Choroid plexus epithelial cell (primary cell): ENCODE data around the gene ETV6.
A peak's percentile ranks its signal among the peaks of the same experiment; 100 is the strongest.

Experiments used
- DNase-seq: peaks from one replicate; pipeline ENCODE4 v3.0.0-alpha.2; 2010; ENCODE audit warnings: low read depth
- H3K4me3 ChIP-seq: 2 replicates; pipeline ENCODE4 v1.5.1; 2011; ENCODE audit warnings: low read depth, mild to moderate bottlenecking, control low read depth, low read length, moderate library complexity
- CTCF ChIP-seq: conservative IDR thresholded peaks from 2 replicates; pipeline ENCODE4 v1.5.1; 2011; ENCODE audit warnings: low read depth, mild to moderate bottlenecking, control low read depth, inconsistent platforms, low read length, moderate library complexity

The ETV6 gene

GRCh38 chr12:11823043-11823442 is 173.6 kb downstream of the ETV6 start:
- no peak for TF ChIP-seq CTCF
- DNase-seq = peak; percentile 91
- H3K4me3 ChIP-seq = no peak overlapping the region

GRCh38 chr12:11823593-11823992 is 174.1 kb downstream of the ETV6 start:
- no peak for TF ChIP-seq CTCF
- H3K4me3 ChIP-seq = no peak overlapping the region

GRCh38 chr12:11824069-11824468 is 174.6 kb downstream of the ETV6 start:
- DNase-seq = no peak
- TF ChIP-seq CTCF = no peak

More at GRCh38 chr12:11823593-11823992, 174.1 kb downstream of the ETV6 start:
- DNase-seq = no peak

GRCh38 chr12:11824736-11825135 is 175.3 kb downstream of the ETV6 start:
- no peak for DNase-seq
- no peak overlapping the region for H3K4me3 ChIP-seq
- TF ChIP-seq CTCF = no peak

More at GRCh38 chr12:11824069-11824468, 174.6 kb downstream of the ETV6 start:
- no peak overlapping the region for H3K4me3 ChIP-seq

GRCh38 chr12:11825278-11825677 is 175.8 kb downstream of the ETV6 start:
- TF ChIP-seq CTCF = no peak
- no peak for DNase-seq
- H3K4me3 ChIP-seq = no peak overlapping the region

- no peak for TF ChIP-seq CTCF
- no peak overlapping the region for H3K4me3 ChIP-seq
- DNase-seq = no peak
Measured at GRCh38 chr12:11826574-11826973, 177.1 kb downstream of the ETV6 start.

- H3K4me3 ChIP-seq = peak overlapping the region; percentile 9
- TF ChIP-seq CTCF = no peak
- peak; percentile 54 for DNase-seq
Measured at GRCh38 chr12:11827091-11828061, 177.9 kb downstream of the ETV6 start.
